Stimulated activated CD4-positive, alpha-beta T cell treated with anti-CD3 and anti-CD28 coated beads, Interleukin-1b, Interleukin-23, amount 100 ng/mL, for 4 hours (primary cell): ENCODE measurements around the gene NBAS.
"Not testable (repeated sequence)": the region's sequence is repeated elsewhere in the genome, so short reads cannot be mapped to it uniquely, and the experiment has no call there.

Source experiments
- DNase-seq, 2 donors: peaks; one replicate each; pipeline ENCODE4 v3.0.0-alpha.2; 2020; ENCODE audit warnings: low read depth in 2 of 2

The NBAS gene

DNA sequence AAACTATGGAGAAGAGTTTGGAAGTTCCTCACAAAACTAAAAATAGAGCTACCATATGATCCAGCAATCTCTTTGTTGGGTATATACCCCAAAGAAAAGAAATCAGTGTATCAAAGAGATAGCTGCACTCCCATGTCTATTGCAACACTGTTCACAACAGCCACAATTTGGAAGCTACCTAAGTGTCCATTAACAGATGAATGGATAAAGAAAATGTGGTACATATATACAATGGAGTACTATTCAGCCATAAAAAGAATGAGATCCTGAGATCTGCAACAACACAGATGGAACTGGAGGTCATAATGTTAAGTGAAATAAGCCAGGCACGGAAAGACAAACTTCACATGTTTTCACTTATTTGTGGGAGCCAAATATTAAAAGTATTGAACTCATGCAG, 350.6 kb downstream of the NBAS start:
- DNase-seq = not testable (repeated sequence)

DNA sequence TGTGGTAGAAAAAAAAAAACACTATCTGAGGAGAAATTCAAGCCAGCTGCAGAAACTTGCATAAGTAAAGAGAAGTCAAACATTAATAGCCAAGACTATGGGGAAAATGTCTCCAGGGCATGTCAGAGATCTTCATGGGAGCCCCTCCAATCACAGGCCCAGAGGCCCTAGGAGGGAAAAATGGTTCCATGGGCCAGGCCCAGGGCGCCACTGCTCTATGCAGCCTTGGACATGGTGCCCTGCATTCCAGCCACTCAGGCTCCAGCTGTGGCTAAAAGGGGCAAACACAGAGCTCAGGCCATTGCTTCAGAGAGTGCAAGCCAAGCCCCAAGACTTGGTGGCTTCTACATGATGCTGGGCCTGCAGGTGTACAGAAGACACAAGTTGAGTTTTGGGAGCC, 354.7 kb downstream of the NBAS start:
- no peak for DNase-seq

DNA sequence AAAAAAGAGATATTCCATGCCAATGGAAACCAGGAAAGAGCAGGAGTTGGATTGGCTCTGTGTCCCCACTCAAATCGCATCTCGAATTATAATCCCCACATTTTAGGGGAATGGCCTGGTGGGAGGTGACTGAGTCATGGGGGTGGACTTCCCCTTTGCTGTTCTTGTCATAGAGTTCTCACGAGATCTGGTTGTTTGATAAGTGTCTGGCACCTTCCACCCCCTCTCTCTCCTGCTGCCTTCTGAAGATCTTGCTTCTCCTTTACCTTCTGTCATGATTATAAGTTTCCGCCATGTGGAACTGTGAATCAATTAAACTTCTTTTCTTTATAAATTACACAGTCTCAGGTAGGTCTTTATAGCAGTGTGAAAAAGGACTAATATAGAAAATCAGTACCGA, 355.6 kb downstream of the NBAS start:
- DNase-seq = peak in 1 of 2 donors; percentile 14

DNA sequence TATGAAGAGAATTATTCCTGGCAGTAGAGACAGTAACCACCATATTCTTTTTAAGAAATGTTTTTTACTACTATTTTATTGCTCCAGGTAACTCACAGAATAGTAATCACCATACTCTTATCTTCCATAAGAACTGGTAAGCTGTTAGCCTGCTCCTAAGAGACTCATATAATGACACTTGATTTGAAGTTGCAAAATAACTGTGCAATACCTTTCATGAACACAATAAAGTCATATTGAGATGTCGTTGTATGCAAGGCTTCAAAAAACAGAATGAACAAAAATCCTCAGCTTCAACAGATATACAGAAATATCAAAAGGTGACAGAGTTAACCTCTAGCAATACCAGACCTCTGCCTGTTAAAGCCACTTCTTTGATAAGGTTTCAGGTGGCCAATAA, 360.1 kb downstream of the NBAS start:
- DNase-seq = no peak

- DNase-seq = no peak
Measured at GRCh38 chr2:15200581-15200980, 360.6 kb downstream of the NBAS start.

GRCh38 chr2:15198051-15198450, 363.1 kb downstream of the NBAS start:
- no peak for DNase-seq

- no peak for DNase-seq
Measured at GRCh38 chr2:15195813-15196212, 365.3 kb downstream of the NBAS start.

DNA sequence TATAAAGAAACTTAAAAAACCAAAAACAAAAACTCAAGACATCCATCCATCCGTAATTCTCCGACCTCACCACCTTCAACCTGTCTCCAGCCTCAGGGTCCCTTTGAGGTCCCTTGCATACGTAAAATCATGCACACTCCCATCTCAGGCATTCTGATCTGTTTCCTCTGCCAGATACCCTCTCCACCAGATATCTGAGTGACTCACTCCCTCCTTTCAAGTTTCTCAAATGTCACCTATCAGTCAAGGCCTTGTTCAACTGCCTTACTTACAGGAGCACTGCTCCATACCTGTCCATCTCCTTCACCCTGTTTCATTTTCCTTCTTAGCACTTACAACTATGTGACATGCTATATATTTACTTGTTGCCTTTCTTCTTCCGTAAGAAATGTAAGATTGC, 369.3 kb downstream of the NBAS start:
- DNase-seq = no peak

DNA sequence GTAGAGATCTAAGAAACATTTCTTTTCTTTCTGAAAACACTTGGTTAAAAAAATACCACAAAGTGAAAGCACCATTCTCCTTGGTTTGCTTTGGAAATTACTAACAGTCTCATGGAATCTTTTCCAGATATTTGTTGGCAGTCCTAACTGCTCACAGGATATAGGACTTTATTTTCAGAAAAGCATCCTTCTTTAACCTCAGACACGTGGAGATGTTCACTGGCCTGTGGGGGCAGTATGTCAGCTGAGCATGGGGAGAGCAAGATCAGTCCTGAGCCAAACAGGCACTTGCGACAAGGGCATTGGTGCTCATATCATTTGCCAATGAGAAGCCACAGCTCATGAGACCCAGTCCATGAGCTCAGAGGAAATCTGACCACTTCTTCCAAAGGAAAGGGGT, 371.9 kb downstream of the NBAS start:
- no peak for DNase-seq

- no peak for DNase-seq
Measured at GRCh38 chr2:15187702-15188101, 373.4 kb downstream of the NBAS start.

DNA sequence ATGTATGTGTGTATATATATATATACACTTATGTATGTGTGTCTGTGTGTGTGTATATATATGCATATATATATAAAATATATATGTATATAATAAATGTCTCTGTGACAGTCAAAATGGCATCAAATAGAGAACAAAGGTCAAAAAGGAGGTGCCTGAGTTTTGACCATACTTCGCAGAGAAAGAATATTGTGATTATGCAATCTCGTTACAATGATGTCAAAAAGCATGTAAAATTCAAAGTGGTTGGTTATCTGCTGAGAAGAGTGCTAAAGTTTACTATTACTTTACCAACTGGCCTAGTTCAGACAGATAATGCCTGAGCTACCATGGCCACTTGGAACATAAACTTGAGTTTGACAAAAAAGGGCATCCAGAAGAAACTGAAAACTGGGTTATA, 375.0 kb downstream of the NBAS start:
- DNase-seq = no peak

- DNase-seq = no peak
Measured at GRCh38 chr2:15184491-15184890, 376.6 kb downstream of the NBAS start.

GRCh38 chr2:15182275-15182674, 378.9 kb downstream of the NBAS start:
- DNase-seq = no peak

- DNase-seq = no peak
Measured at GRCh38 chr2:15181092-15181745, 379.9 kb downstream of the NBAS start.

- no peak for DNase-seq
Measured at GRCh38 chr2:15180379-15180778, 380.8 kb downstream of the NBAS start.

GRCh38 chr2:15178946-15179345, 382.2 kb downstream of the NBAS start:
- DNase-seq = no peak

- DNase-seq = peak; percentile 36 to 48
Measured at GRCh38 chr2:15177103-15177502, 384.0 kb downstream of the NBAS start.

DNA sequence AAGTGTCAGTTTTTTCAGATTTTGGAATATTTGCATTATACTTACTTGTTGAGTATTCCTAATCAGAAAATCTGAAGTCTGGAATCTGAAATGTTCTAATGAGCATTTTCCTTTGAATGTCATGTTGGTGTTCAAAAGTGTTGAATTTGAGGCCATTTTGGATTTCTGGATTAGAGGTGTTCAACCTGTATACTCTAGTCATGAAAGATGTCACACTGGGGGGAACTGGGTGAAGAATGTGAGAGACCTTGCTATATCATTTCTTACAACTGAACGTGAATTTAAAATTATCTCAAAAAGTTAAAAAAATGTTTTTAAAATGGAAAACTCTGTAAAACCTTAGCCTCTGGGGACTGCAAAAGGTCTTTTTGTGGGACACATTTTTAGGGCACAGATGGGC, 384.5 kb downstream of the NBAS start:
- DNase-seq = no peak

- DNase-seq = no peak
Measured at GRCh38 chr2:15174567-15174966, 386.6 kb downstream of the NBAS start.

DNA sequence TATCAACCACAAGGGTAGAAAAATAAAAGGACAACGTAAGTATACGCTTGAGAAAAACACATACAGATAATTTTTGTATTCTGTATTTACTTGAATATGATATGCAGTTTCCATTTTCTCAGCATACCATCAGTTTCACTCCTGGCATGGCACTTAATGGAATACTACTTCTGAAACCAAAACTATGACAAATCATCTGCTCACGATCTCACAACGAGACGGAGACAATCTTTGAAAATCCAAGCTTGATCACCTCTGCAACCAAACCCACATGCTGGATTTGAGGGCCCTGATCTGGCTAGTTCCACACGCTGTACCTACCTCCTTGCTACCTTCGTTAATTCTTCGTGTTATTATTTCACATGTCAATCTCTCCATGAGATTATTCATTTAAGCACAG, 387.6 kb downstream of the NBAS start:
- DNase-seq = no peak

DNA sequence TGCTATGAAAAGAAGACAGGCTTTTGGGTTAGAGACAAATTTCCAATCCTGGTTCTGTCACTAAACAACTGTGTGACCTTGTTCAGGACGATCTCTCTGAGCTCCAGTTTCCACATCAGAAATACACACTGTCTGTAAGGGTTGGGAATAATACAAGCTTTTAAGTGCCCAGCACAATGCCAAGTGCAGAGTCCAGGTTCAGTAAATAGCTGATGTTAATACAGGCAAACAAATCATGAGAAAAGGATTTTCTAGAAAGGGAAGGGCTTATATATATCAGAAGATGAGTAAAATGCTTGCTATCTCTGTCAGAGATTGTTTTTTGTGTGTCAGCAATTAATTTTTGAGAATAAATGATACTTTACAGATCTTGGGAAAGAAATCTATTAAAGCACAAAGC, 388.3 kb downstream of the NBAS start:
- no peak for DNase-seq

- DNase-seq = no peak
Measured at GRCh38 chr2:15170070-15170775, 390.9 kb downstream of the NBAS start.

GRCh38 chr2:15169326-15170069, 391.6 kb downstream of the NBAS start:
- no peak for DNase-seq
